IPS DF 19.7 (cell line): ENCODE results near the gene CDH23.

Experiments
- DNase-seq: peaks from one replicate; pipeline ENCODE4 v3.0.0-alpha.2; 2013; ENCODE audit warnings: low read depth, low spot score

The CDH23 gene

GRCh38 chr10:71753960-71754505, 357.3 kb downstream of the CDH23 start:
- DNase-seq: no peak

- DNase-seq: no peak
Observed at GRCh38 chr10:71754562-71754961, 357.8 kb downstream of the CDH23 start.

- no peak for DNase-seq
Observed at GRCh38 chr10:71755179-71755879, 358.6 kb downstream of the CDH23 start.

- DNase-seq: no peak
Observed at GRCh38 chr10:71756311-71757191, 359.8 kb downstream of the CDH23 start.

- no peak for DNase-seq
Observed at GRCh38 chr10:71757399-71757922, 360.7 kb downstream of the CDH23 start.

GRCh38 chr10:71761105-71761511, 364.4 kb downstream of the CDH23 start:
- DNase-seq: no peak

- DNase-seq: no peak
Observed at GRCh38 chr10:71761541-71762113, 364.9 kb downstream of the CDH23 start.

- no peak for DNase-seq
Observed at GRCh38 chr10:71762324-71762723, 365.6 kb downstream of the CDH23 start.

GRCh38 chr10:71763352-71764127, 366.8 kb downstream of the CDH23 start:
- DNase-seq: no peak

GRCh38 chr10:71765176-71765904, 368.6 kb downstream of the CDH23 start:
- DNase-seq: no peak

- no peak for DNase-seq
Observed at GRCh38 chr10:71765906-71766716, 369.4 kb downstream of the CDH23 start.

- DNase-seq: no peak
Observed at GRCh38 chr10:71766717-71767419, 370.1 kb downstream of the CDH23 start.

GRCh38 chr10:71767420-71768035, 370.8 kb downstream of the CDH23 start:
- no peak for DNase-seq

GRCh38 chr10:71769279-71769823, 372.6 kb downstream of the CDH23 start:
- no peak for DNase-seq

- DNase-seq: no peak
Observed at GRCh38 chr10:71770255-71770654, 373.5 kb downstream of the CDH23 start.

GRCh38 chr10:71770789-71771188, 374.1 kb downstream of the CDH23 start:
- DNase-seq: no peak

GRCh38 chr10:71771204-71771603, 374.5 kb downstream of the CDH23 start:
- no peak for DNase-seq
